Transverse colon (tissue), 4 donors: Measurements from ENCODE around the gene CD69.

Source experiments
- CTCF ChIP-seq, 5 experiments: fragments of 200-600 bp in 3 of 5; fragments of 450-650 bp in 2 of 5; sonication (generic) in 3 of 5; IDR thresholded peaks; 1 replicate in 2 of 5; 2 replicates in 3 of 5; pipeline ENCODE4 v1.5.1; 2016 to 2017; ENCODE audit warnings: antibody characterized with exemption in 5 of 5, inconsistent platforms in 3 of 5, mild to moderate bottlenecking in 2 of 5, moderate library complexity in 1 of 5
- POLR2A ChIP-seq: fragments of 450-650 bp; IDR thresholded peaks from one replicate; pipeline ENCODE4 v1.6.1; 2016; ENCODE audit warnings: antibody characterized with exemption, mild to moderate bottlenecking, moderate library complexity
- POLR2AphosphoS5 ChIP-seq, 3 donors: sonication (generic); formaldehyde crosslinking; IDR thresholded peaks; one replicate each; pipeline ENCODE4 v1.6.1; 2016; ENCODE audit warnings: antibody characterized with exemption in 3 of 3

- TF ChIP-seq POLR2AphosphoS5 (IDR thresholded peaks at IDR 0.05) = no peak
- no peak for TF ChIP-seq CTCF (IDR thresholded peaks at IDR 0.05)
- no peak for TF ChIP-seq POLR2A
Measured at GRCh38 chr12:9717070-9717925, 43.4 kb downstream of the CD69 start.
